K562 treated with DMSO at 1 percent for 4 hours (cell line): ENCODE results near the gene PUDP. TPM values are rescaled to one million over a fixed set of nuclear protein-coding genes. Genes with fewer than 3 reads are reported as not detected.

Experiments
- total RNA-seq: library from RNA; unstranded; fragments of 300-600 nt; gene quantifications from 2 replicates; pipeline ENCODE4 v1.2.3, GENCODE V29; 2022; ENCODE audit not compliant: insufficient read depth

PUDP gene
- total RNA-seq, result 19.9 and 24.5 TPM in 2 replicates

GRCh38 chrX:7147978-7148854, at the start of gene PUDP:
TSS of gene PUDP (minus strand) at chrX:7148153. CDS start at chrX:7148113, 40 bp downstream.

GRCh38 chrX:7147413-7147977, 458 bp downstream of the PUDP start, which contains the start of gene STS:
TSS of gene STS (plus strand) at chrX:7147712. CDS start at chrX:7253200, 105,488 bp downstream.

Other genes with a start within 250 kb of the PUDP start
- gene STS, start 441 bp downstream of the PUDP start, total RNA-seq, result 1.3 and 1.5 TPM in 2 replicates